WTC11 (cell line): Measurements from ENCODE around the gene AADAC.

ENCODE experiments used
- AFF4 ChIP-seq: sonication (generic); formaldehyde crosslinking; IDR thresholded peaks from 2 replicates; pipeline ENCODE4 v1.8.1; 2023; ENCODE audit warnings: mild to moderate bottlenecking, missing genetic modification reagents, borderline replicate concordance
- CTCF ChIP-seq: fragments of 200-600 bp; IDR thresholded peaks from 2 replicates; pipeline ENCODE4 v1.8.0; 2022; ENCODE audit warnings: antibody characterized with exemption
- ELF4 ChIP-seq: sonication (generic); formaldehyde crosslinking; IDR thresholded peaks from 2 replicates; pipeline ENCODE4 v1.8.1; 2022; ENCODE audit warnings: low read depth, mild to moderate bottlenecking, moderate library complexity, missing genetic modification reagents
- FOXJ3 ChIP-seq: sonication (generic); formaldehyde crosslinking; IDR thresholded peaks from 2 replicates; pipeline ENCODE4 v1.9.0; 2021; ENCODE audit warnings: missing genetic modification reagents, mild to moderate bottlenecking, borderline replicate concordance
- FOXP4 ChIP-seq: sonication (generic); formaldehyde crosslinking; IDR thresholded peaks from 2 replicates; pipeline ENCODE4 v1.8.0; 2022; ENCODE audit warnings: mild to moderate bottlenecking, missing genetic modification reagents
- JUN ChIP-seq: sonication (generic); formaldehyde crosslinking; IDR thresholded peaks from 2 replicates; pipeline ENCODE4 v1.8.0; 2023; ENCODE audit warnings: mild to moderate bottlenecking, missing genetic modification reagents
- NR2C2 ChIP-seq: sonication (generic); formaldehyde crosslinking; IDR thresholded peaks from 2 replicates; pipeline ENCODE4 v1.8.0; 2022; ENCODE audit warnings: mild to moderate bottlenecking, missing genetic modification reagents
- NR3C1 ChIP-seq: sonication (generic); formaldehyde crosslinking; conservative IDR thresholded peaks from 2 replicates; pipeline ENCODE4 v1.8.1; 2023; ENCODE audit warnings: low read depth, mild to moderate bottlenecking, missing genetic modification reagents
- TF ChIP-seq, protein P1 (sequence below): sonication (generic); formaldehyde crosslinking; IDR thresholded peaks from 2 replicates; pipeline ENCODE4 v1.8.1; 2022; ENCODE audit warnings: missing genetic modification reagents, borderline replicate concordance
- TF ChIP-seq, protein P2 (sequence below): sonication (generic); formaldehyde crosslinking; IDR thresholded peaks from 2 replicates; pipeline ENCODE4 v1.8.1; 2022; ENCODE audit warnings: low read depth, missing genetic modification reagents, borderline replicate concordance
- TF ChIP-seq, protein P3 (sequence below): sonication (generic); formaldehyde crosslinking; IDR thresholded peaks from 2 replicates; pipeline ENCODE4 v1.8.0; 2022; ENCODE audit warnings: mild to moderate bottlenecking, missing genetic modification reagents
- TF ChIP-seq, protein P4 (sequence below): sonication (generic); formaldehyde crosslinking; IDR thresholded peaks from 2 replicates; pipeline ENCODE4 v1.8.0; 2022; ENCODE audit warnings: mild to moderate bottlenecking, missing genetic modification reagents
- TF ChIP-seq, protein P5 (sequence below): sonication (generic); formaldehyde crosslinking; IDR thresholded peaks from 2 replicates; pipeline ENCODE4 v1.8.0; 2022; ENCODE audit warnings: mild to moderate bottlenecking, missing genetic modification reagents

DNA sequence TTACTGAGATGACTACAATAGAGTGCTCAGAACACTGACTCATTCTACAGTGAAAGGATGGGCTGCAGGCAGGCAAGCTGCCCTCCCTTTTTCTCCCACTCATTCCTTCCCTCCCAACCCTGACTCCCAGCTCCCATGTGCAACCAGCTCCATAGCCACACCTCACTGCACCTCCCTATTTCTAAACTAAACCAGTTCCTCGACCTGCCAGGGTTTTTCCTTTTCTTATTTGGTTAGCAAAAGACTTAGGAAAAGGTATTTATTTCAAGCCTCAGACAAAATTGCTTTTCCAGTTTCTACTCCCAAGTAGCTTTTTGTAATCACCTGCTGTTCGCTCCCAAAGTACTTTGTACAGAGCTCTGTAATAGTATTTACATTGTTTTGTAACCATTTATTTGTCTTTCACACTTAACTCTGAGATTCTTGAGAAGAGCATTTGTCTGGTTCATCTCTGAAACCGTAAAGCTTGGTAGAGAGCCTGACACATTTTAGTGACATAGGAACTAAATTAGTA, 2.2 kb downstream of the AADAC start:
- TF ChIP-seq AFF4 (CRISPR knock-in tag) (no peak), NR2C2 (CRISPR knock-in tag) (no peak), CTCF (no peak), NR3C1 (CRISPR knock-in tag) (no peak), JUN (no peak), ELF4 (CRISPR knock-in tag) (no peak), FOXP4 (CRISPR knock-in tag) (no peak), FOXJ3 (no peak)
- TF ChIP-seq, protein P1, sequence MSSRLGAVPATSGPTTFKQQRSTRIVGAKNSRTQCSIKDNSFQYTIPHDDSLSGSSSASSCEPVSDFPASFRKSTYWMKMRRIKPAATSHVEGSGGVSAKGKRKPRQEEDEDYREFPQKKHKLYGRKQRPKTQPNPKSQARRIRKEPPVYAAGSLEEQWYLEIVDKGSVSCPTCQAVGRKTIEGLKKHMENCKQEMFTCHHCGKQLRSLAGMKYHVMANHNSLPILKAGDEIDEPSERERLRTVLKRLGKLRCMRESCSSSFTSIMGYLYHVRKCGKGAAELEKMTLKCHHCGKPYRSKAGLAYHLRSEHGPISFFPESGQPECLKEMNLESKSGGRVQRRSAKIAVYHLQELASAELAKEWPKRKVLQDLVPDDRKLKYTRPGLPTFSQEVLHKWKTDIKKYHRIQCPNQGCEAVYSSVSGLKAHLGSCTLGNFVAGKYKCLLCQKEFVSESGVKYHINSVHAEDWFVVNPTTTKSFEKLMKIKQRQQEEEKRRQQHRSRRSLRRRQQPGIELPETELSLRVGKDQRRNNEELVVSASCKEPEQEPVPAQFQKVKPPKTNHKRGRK (CRISPR knock-in tag) = no peak
- TF ChIP-seq, protein P2, sequence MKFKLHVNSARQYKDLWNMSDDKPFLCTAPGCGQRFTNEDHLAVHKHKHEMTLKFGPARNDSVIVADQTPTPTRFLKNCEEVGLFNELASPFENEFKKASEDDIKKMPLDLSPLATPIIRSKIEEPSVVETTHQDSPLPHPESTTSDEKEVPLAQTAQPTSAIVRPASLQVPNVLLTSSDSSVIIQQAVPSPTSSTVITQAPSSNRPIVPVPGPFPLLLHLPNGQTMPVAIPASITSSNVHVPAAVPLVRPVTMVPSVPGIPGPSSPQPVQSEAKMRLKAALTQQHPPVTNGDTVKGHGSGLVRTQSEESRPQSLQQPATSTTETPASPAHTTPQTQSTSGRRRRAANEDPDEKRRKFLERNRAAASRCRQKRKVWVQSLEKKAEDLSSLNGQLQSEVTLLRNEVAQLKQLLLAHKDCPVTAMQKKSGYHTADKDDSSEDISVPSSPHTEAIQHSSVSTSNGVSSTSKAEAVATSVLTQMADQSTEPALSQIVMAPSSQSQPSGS (CRISPR knock-in tag) = no peak
- TF ChIP-seq, protein P3, sequence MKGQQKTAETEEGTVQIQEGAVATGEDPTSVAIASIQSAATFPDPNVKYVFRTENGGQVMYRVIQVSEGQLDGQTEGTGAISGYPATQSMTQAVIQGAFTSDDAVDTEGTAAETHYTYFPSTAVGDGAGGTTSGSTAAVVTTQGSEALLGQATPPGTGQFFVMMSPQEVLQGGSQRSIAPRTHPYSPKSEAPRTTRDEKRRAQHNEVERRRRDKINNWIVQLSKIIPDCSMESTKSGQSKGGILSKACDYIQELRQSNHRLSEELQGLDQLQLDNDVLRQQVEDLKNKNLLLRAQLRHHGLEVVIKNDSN (CRISPR knock-in tag) = no peak
- TF ChIP-seq, protein P4, sequence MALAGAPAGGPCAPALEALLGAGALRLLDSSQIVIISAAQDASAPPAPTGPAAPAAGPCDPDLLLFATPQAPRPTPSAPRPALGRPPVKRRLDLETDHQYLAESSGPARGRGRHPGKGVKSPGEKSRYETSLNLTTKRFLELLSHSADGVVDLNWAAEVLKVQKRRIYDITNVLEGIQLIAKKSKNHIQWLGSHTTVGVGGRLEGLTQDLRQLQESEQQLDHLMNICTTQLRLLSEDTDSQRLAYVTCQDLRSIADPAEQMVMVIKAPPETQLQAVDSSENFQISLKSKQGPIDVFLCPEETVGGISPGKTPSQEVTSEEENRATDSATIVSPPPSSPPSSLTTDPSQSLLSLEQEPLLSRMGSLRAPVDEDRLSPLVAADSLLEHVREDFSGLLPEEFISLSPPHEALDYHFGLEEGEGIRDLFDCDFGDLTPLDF = no peak
- TF ChIP-seq, protein P5, sequence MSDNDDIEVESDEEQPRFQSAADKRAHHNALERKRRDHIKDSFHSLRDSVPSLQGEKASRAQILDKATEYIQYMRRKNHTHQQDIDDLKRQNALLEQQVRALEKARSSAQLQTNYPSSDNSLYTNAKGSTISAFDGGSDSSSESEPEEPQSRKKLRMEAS (CRISPR knock-in tag) = no peak
